H7 (cell line): ENCODE data around the gene DPH3. TPM values are rescaled to one million over a fixed set of nuclear protein-coding genes. Genes with fewer than 3 reads are reported as not detected.

Experiments
- DNase-seq: peaks from one replicate; pipeline ENCODE4 v3.0.0; 2012
- H3K27me3 ChIP-seq: 2 replicates; pipeline ENCODE4 v1.6.0; 2011; ENCODE audit warnings: mild to moderate bottlenecking, low read length; ENCODE audit not compliant: control insufficient read depth, insufficient read depth
- H3K36me3 ChIP-seq: replicated peaks from 2 replicates; pipeline ENCODE4 v1.5.1; 2011; ENCODE audit warnings: low read length; ENCODE audit not compliant: control insufficient read depth, insufficient read depth
- H3K4me3 ChIP-seq: 2 replicates; pipeline ENCODE4 v1.5.1; 2011; ENCODE audit warnings: low read depth, mild to moderate bottlenecking, control low read depth, low read length, moderate library complexity; ENCODE audit not compliant: insufficient read depth
- total RNA-seq: library from RNA; depleted of rRNA; stranded (reverse); fragments of >200 nt; shearing (Covaris generic); gene quantifications from 2 replicates; pipeline ENCODE4 v1.2.3, GENCODE V29; 2014; rRNA removed

Gene DPH3
- total RNA-seq, 1 experiment from 2014 or later, result 15.0 TPM

- H3K36me3 ChIP-seq, result no peaks in the 10 kb centered on the region
- H3K4me3 ChIP-seq, result no peak overlapping the region
- no peaks in the 10 kb centered on the region for H3K27me3 ChIP-seq
- DNase-seq, result no peak
Measured at GRCh38 chr3:16214366-16214765, 50.4 kb downstream of the DPH3 start.

- no peak overlapping the region for H3K4me3 ChIP-seq
Measured at GRCh38 chr3:16211176-16211904, 53.4 kb downstream of the DPH3 start.

More at GRCh38 chr3:16211176-16211904, 53.4 kb downstream of the DPH3 start:
- no peak for DNase-seq
- Histone ChIP-seq H3K36me3 (no peaks in the 10 kb centered on the region), H3K27me3 (no peaks in the 10 kb centered on the region)

Other genes with a start within 250 kb of the DPH3 start
- gene GALNT15, start 90.3 kb downstream of the DPH3 start, total RNA-seq, result 0.67 TPM in 1 of 2 replicates, not detected in the other
- gene OXNAD1, start 269 bp upstream of the DPH3 start, total RNA-seq, result 28.4 and 29.0 TPM in 2 replicates
- gene RFTN1, start 248.8 kb upstream of the DPH3 start, total RNA-seq, result 0.81 and 0.90 TPM in 2 replicates